ENCODE data around the gene FN1. TPM values are rescaled to one million over a fixed set of nuclear protein-coding genes. Genes with fewer than 3 reads are reported as not detected.

The FN1 gene
- total and polyA plus RNA-seq, 12 donors, result 67.8 to 888 (median 136) TPM

- intact Hi-C loops (cut with DNase I), result no loop called here
- Histone ChIP-seq H3K9me3 (no peaks in the 10 kb centered on the region), H3K27ac (no peak overlapping the region), H3K4me1 (no peaks in the 10 kb centered on the region), H3K36me3 (no peaks in the 10 kb centered on the region), H3K4me3 (no peak overlapping the region), H3K27me3 (no peaks in the 10 kb centered on the region)
- DNase-seq, result no peak
- 71 to 77% methylated on average over 6 of the region's 6 CpGs for WGBS, 2 donors
- no peak for ATAC-seq
- no peak for TF ChIP-seq CTCF (IDR thresholded peaks at IDR 0.05)
Observed at GRCh38 chr2:215479536-215480240, 43.8 kb upstream of the FN1 start.

DNA sequence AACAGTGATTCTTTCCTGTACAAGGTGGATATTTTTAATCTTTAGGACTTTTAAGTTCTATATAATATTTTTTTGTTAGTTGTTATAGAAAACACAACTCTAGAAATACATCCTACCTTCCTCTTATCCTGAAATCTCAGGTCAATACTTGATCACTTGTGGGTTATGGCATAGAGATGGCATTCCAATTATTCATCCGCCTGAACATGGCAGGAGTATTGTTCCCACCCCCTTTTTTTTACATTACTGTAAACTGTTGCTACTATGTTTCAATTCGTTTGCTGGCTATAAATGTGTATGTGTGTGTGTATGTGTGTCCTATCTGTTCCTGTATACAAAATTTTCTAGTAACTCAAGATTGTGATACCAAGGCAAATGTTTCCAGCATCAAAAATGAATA, 43.3 kb upstream of the FN1 start:
- intact Hi-C loops (cut with DNase I), result no loop called here
- 86 to 96% methylated on average over 2 of the region's 2 CpGs for WGBS, 2 donors
- TF ChIP-seq CTCF (IDR thresholded peaks at IDR 0.05), result no peak
- DNase-seq, result no peak
- Histone ChIP-seq H3K4me1 (no peaks in the 10 kb centered on the region), H3K36me3 (no peaks in the 10 kb centered on the region), H3K9me3 (no peaks in the 10 kb centered on the region), H3K4me3 (no peak overlapping the region), H3K27me3 (no peaks in the 10 kb centered on the region), H3K27ac (no peak overlapping the region)
- no peak for ATAC-seq

GRCh38 chr2:215476424-215476823, 40.6 kb upstream of the FN1 start:
- Histone ChIP-seq H3K27ac (no peak overlapping the region), H3K4me1 (no peaks in the 10 kb centered on the region), H3K36me3 (no peaks in the 10 kb centered on the region), H3K27me3 (no peaks in the 10 kb centered on the region), H3K4me3 (no peak overlapping the region), H3K9me3 (no peaks in the 10 kb centered on the region)
- 81 to 83% methylated on average over 2 of the region's 2 CpGs for WGBS, 2 donors
- no peak for TF ChIP-seq CTCF (IDR thresholded peaks at IDR 0.05)
- intact Hi-C loops (cut with DNase I), result no loop called here
- DNase-seq, result no peak
- no peak for ATAC-seq

GRCh38 chr2:215466097-215466909, 30.4 kb upstream of the FN1 start:
- Histone ChIP-seq H3K4me1 (peaks cover 0 to 15% (median 0%) of the 10 kb centered on the region in 9 donors), H3K27ac (peak overlapping the region in 7 of 10 donors; percentile 35 to 66 (median 50)), H3K4me3 (no peak overlapping the region), H3K9me3 (no peaks in the 10 kb centered on the region), H3K27me3 (no peaks in the 10 kb centered on the region), H3K36me3 (no peaks in the 10 kb centered on the region)
- TF ChIP-seq CTCF (IDR thresholded peaks at IDR 0.05), result no peak
- WGBS, 2 donors, result 74 to 82% methylated on average over 3 of the region's 3 CpGs
- intact Hi-C loops (cut with DNase I), result loop anchor here in 1 of 10 donors (10.0 kb wide), 2 partner anchors 248 to 368 kb away; no protein-coding TSS in a partner anchor
- ATAC-seq (peak; percentile 81 to 89 (median 86)), DNase-seq (peak in 1 of 2 donors; percentile 43)
